Activated T-cell treated with anti-CD3 and anti-CD28 coated beads, Interleukin-2, amount 50 U/mL, for 72 hours (primary cell): ENCODE data around the gene HYAL3. TPM values are rescaled to one million over a fixed set of nuclear protein-coding genes. Genes with fewer than 3 reads are reported as not detected.

ENCODE experiments used
- ATAC-seq, 2 donors: fragments of 150-1000 bp; cut with Tn5 transposase; replicated peaks in 1 of 2; 2 replicates each; pipeline ENCODE4 v1.10.0; 2021; ENCODE audit warnings: moderate library complexity in 2 of 2, mild to moderate bottlenecking in 1 of 2
- DNase-seq, 2 donors: peaks; one replicate each; pipeline ENCODE4 v3.0.0; 2021 to 2022; ENCODE audit warnings: mixed read lengths in 1 of 2
- H3K27ac Mint-ChIP-seq: one replicate; pipeline ENCODE4 v1.8.0; 2022; ENCODE audit warnings: mild to moderate bottlenecking, moderate library complexity, mixed read lengths
- H3K27me3 Mint-ChIP-seq: one replicate; pipeline ENCODE4 v1.8.0; 2022; ENCODE audit warnings: low read depth, mixed read lengths
- H3K36me3 Mint-ChIP-seq, 2 donors: one replicate each; pipeline ENCODE4 v1.8.0; 2022; ENCODE audit warnings: mixed read lengths in 2 of 2, mild to moderate bottlenecking in 1 of 2; ENCODE audit not compliant: insufficient read depth in 2 of 2
- H3K4me1 Mint-ChIP-seq: one replicate; pipeline ENCODE4 v1.8.0; 2022; ENCODE audit warnings: low read depth, mixed read lengths
- H3K4me3 Mint-ChIP-seq, 2 donors: one replicate each; pipeline ENCODE4 v1.8.0; 2022; ENCODE audit warnings: mild to moderate bottlenecking in 2 of 2, mixed read lengths in 2 of 2, moderate library complexity in 2 of 2
- H3K9me3 Mint-ChIP-seq, 2 donors: one replicate each; pipeline ENCODE4 v1.8.0; 2022; ENCODE audit warnings: mixed read lengths in 2 of 2
- total RNA-seq, 2 donors: library from RNA; stranded (reverse); gene quantifications; one replicate each; pipeline ENCODE4 v1.2.3, GENCODE V29; 2022

Gene HYAL3
- total RNA-seq, 2 donors from 2014 or later = 6.7 to 7.1 TPM

DNA sequence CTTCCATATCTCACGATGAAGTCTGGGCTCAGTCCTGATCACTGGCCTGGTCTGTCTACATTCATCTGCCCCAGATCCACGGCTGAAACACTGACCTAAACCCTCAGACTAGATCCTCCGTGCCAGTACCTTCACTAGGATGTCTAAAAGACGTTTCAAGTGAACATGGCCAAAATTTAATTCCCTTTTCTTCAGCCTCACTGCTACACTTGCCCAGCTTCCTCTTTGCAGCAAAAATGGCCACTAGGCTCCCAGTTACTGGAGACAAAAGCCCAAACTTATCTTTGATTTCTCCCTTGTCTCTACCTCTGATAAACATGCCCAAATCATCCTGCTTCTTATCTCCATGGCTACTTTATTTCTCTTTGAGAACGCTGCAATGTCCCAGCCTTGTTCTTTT is 39.8 kb upstream of the HYAL3 start:
- H3K4me3 Mint-ChIP-seq = peak overlapping the region; percentile 86 to 92
- no peaks in the 10 kb centered on the region for H3K27me3 Mint-ChIP-seq
- H3K4me1 Mint-ChIP-seq = peaks cover 59% of the 10 kb centered on the region
- DNase-seq = no peak
- H3K36me3 Mint-ChIP-seq = peaks cover 18 to 22% of the 10 kb centered on the region in 2 donors
- no peak for ATAC-seq
- H3K9me3 Mint-ChIP-seq = no peaks in the 10 kb centered on the region
- peak overlapping the region; percentile 97 for H3K27ac Mint-ChIP-seq

- H3K4me3 Mint-ChIP-seq = peak overlapping the region; percentile 86 to 92
- no peaks in the 10 kb centered on the region for H3K9me3 Mint-ChIP-seq
- peak overlapping the region; percentile 93 for H3K27ac Mint-ChIP-seq
- peak; percentile 99 for DNase-seq
- peak; percentile 75 to 84 for ATAC-seq
- H3K27me3 Mint-ChIP-seq = no peaks in the 10 kb centered on the region
- H3K4me1 Mint-ChIP-seq = peaks cover 66% of the 10 kb centered on the region
- peaks cover 18 to 23% of the 10 kb centered on the region in 2 donors for H3K36me3 Mint-ChIP-seq
Observed at GRCh38 chr3:50337175-50337861, 38.1 kb upstream of the HYAL3 start.

DNA sequence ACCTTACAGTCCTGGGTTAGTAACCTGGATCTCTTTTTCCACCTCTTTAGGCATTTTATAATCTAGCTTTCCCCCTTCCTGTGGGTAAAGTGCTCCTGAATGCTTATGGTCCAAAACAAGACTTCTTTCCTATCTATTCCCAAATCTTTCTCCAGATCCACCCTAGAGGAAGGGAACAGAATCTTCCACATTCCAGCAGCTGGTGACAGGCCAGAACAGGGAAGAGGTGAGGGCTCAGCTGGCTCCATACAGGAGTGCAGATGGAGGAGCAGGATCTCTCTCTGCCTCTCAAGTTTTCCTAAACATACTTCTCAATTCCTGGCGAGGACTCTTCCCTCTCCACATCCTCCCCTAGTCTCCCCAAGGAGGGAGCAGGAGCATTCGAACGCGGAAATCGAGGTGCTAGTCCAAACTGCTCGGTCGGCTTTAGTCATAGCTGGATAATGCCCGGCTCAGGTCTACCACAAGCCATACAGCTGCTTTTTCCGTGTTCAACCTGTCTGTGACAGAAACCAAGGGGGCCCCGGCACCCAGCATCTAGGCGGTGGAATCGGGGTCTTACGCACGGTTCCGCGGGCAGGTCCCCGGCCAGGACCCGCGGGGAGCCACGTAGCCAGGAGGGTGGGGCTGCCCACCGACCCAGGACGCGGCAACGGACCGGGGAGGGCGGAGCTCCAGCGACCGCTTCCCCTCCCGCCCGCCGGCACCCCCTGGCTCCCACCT is 37.4 kb upstream of the HYAL3 start:
- H3K27ac Mint-ChIP-seq = peak overlapping the region; percentile 92
- no peaks in the 10 kb centered on the region for H3K27me3 Mint-ChIP-seq
- H3K4me1 Mint-ChIP-seq = peaks cover 66% of the 10 kb centered on the region
- no peaks in the 10 kb centered on the region for H3K9me3 Mint-ChIP-seq
- ATAC-seq (peak; percentile 38 to 47), DNase-seq (peak; percentile 70 to 77)
- peaks cover 19 to 23% of the 10 kb centered on the region in 2 donors for H3K36me3 Mint-ChIP-seq
- H3K4me3 Mint-ChIP-seq = peak overlapping the region; percentile 86 to 92

GRCh38 chr3:50334339-50335075 is 35.3 kb upstream of the HYAL3 start:
- Mint-ChIP-seq H3K27ac (peak overlapping the region; percentile 88), H3K4me3 (peak overlapping the region; percentile 78 to 86), H3K36me3 (peaks cover 23 to 25% of the 10 kb centered on the region in 2 donors), H3K4me1 (peaks cover 52% of the 10 kb centered on the region), H3K27me3 (no peaks in the 10 kb centered on the region), H3K9me3 (no peaks in the 10 kb centered on the region)
- no peak for ATAC-seq
- DNase-seq = no peak

GRCh38 chr3:50333744-50334328 is 34.6 kb upstream of the HYAL3 start:
- Mint-ChIP-seq H3K9me3 (no peaks in the 10 kb centered on the region), H3K27me3 (no peaks in the 10 kb centered on the region), H3K36me3 (peaks cover 21 to 22% of the 10 kb centered on the region in 2 donors), H3K4me1 (peaks cover 45% of the 10 kb centered on the region), H3K4me3 (peak overlapping the region; percentile 78 to 86), H3K27ac (peak overlapping the region; percentile 88)
- ATAC-seq (no peak), DNase-seq (no peak)

DNA sequence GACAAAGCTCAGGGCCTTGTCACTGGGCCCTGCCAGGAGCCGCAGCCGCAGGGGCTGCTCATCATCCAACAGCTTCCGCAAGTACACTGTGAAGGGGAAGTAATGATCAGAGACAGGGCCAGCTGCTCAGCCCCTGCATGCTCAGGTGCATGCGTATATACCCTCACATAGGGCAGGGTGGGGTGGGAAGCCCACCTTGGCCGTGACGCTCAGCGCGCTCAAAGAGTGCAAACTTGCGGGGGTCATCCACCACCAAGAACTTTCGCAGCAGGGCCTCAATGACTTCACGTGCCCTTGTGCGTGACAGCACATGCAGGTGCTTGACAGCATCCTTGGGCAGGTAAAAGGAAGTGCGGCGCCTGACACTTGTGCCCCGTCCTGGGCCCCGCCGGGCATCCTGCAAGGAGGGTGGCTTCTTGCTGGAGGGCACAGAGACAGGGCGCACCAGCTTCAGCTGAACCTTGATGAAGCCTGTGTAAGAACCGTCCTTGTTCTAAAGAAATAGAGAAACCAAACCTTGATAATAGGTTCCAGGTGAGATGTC is 32.2 kb upstream of the HYAL3 start:
- no peaks in the 10 kb centered on the region for H3K9me3 Mint-ChIP-seq
- H3K27ac Mint-ChIP-seq = no peak overlapping the region
- H3K27me3 Mint-ChIP-seq = no peaks in the 10 kb centered on the region
- ATAC-seq (no peak), DNase-seq (no peak)
- peaks cover 49% of the 10 kb centered on the region for H3K4me1 Mint-ChIP-seq
- peaks cover 11 to 15% of the 10 kb centered on the region in 2 donors for H3K36me3 Mint-ChIP-seq
- no peak overlapping the region for H3K4me3 Mint-ChIP-seq

- DNase-seq = no peak
- Mint-ChIP-seq H3K9me3 (no peaks in the 10 kb centered on the region), H3K4me1 (peaks cover 46% of the 10 kb centered on the region), H3K27me3 (no peaks in the 10 kb centered on the region), H3K36me3 (peaks cover 7 to 11% of the 10 kb centered on the region in 2 donors), H3K27ac (no peak overlapping the region), H3K4me3 (no peak overlapping the region)
- no peak for ATAC-seq
Observed at GRCh38 chr3:50330330-50330729, 31.1 kb upstream of the HYAL3 start.

- H3K4me1 Mint-ChIP-seq = peaks cover 34% of the 10 kb centered on the region
- no peaks in the 10 kb centered on the region for H3K9me3 Mint-ChIP-seq
- H3K36me3 Mint-ChIP-seq = peaks cover 4 to 7% of the 10 kb centered on the region in 2 donors
- H3K27ac Mint-ChIP-seq = peak within 1 kb of the TSS; percentile 89
- peak within 1 kb of the TSS; percentile 86 to 87 for H3K4me3 Mint-ChIP-seq
- peak; percentile 94 to 95 for ATAC-seq
- DNase-seq = peak; percentile 95 to 97
- H3K27me3 Mint-ChIP-seq = no peaks in the 10 kb centered on the region
Observed at GRCh38 chr3:50327943-50328691, 28.9 kb upstream of the HYAL3 start, which contains the start of gene TUSC2. Gene TUSC2, minus strand, starts transcription at chr3:50328223. Its CDS starts 124 bp downstream, at chr3:50328099.

DNA sequence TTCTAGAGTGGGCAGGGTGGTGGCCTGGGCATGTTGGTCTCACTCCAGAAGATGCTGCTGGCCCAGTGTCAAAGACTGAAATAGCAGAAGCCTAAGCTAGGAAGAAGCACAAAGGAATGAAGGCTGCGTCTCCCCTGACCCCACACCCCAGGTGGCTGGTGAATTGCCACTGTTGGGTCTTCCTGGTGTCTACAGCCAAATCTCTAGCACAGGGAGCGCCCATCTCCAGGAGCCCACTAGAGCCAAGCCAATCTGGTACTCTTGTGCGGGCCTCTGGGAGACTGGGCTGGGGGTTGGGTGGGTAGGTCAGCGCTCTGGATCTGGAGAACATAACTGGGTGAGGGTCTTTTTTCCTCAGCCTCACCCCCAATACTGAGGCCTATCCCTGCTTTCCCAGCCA is 27.9 kb upstream of the HYAL3 start:
- no peaks in the 10 kb centered on the region for H3K9me3 Mint-ChIP-seq
- H3K27me3 Mint-ChIP-seq = no peaks in the 10 kb centered on the region
- H3K4me3 Mint-ChIP-seq = peak overlapping the region; percentile 86 to 87
- no peak for DNase-seq
- no peak for ATAC-seq
- no peak overlapping the region for H3K27ac Mint-ChIP-seq
- H3K4me1 Mint-ChIP-seq = peaks cover 34% of the 10 kb centered on the region
- peaks cover 4 to 7% of the 10 kb centered on the region in 2 donors for H3K36me3 Mint-ChIP-seq

DNA sequence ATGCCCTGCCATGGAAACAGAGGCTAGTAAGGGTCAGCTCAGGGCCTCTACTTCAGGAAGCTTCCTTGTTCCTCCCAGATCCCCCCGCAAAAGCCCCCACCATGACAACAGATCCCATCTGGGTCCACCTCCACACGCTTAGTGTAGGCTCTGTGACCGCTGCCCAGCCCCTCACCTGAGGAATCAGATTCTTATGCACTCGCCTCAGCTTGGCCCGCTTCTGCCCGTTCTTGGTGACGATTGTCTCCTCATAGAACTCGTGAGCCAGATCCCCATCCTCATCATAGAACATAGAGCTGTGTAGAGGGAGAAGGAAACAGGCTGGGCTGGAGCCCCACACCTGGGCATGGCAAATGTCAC is 27.0 kb upstream of the HYAL3 start:
- Mint-ChIP-seq H3K4me3 (peak overlapping the region in 1 of 2 donors; percentile 86), H3K36me3 (peaks cover 3% of the 10 kb centered on the region in 2 donors)

GRCh38 chr3:50325497-50326181 is 26.4 kb upstream of the HYAL3 start:
- Mint-ChIP-seq H3K4me1 (peaks cover 35% of the 10 kb centered on the region), H3K27ac (no peak overlapping the region), H3K27me3 (no peaks in the 10 kb centered on the region), H3K36me3 (peaks cover 1 to 2% of the 10 kb centered on the region in 2 donors), H3K4me3 (no peak overlapping the region), H3K9me3 (no peaks in the 10 kb centered on the region)
- no peak for ATAC-seq
- no peak for DNase-seq

More for the DNA sequence above, 27.0 kb upstream of the HYAL3 start:
- Mint-ChIP-seq H3K4me1 (peaks cover 34% of the 10 kb centered on the region), H3K27ac (no peak overlapping the region), H3K9me3 (no peaks in the 10 kb centered on the region), H3K27me3 (no peaks in the 10 kb centered on the region)
- no peak for ATAC-seq
- no peak for DNase-seq

GRCh38 chr3:50325113-50325480 is 25.9 kb upstream of the HYAL3 start:
- ATAC-seq = no peak
- H3K4me1 Mint-ChIP-seq = peaks cover 40% of the 10 kb centered on the region
- H3K4me3 Mint-ChIP-seq = no peak overlapping the region

More at GRCh38 chr3:50325113-50325480, 25.9 kb upstream of the HYAL3 start:
- peaks cover 0 to under 1% of the 10 kb centered on the region in 2 donors for H3K36me3 Mint-ChIP-seq
- H3K27me3 Mint-ChIP-seq = no peaks in the 10 kb centered on the region
- H3K9me3 Mint-ChIP-seq = no peaks in the 10 kb centered on the region
- DNase-seq = no peak
- H3K27ac Mint-ChIP-seq = no peak overlapping the region
